Tibial nerve (tissue), 4 donors: ENCODE data around the gene C1orf115. TPM values are rescaled to one million over a fixed set of nuclear protein-coding genes. Genes with fewer than 3 reads are reported as not detected.

ENCODE experiments used
- DNase-seq, 2 donors: peaks; one replicate each; pipeline ENCODE4 v3.0.0-alpha.2; 2019; ENCODE audit warnings: low spot score in 2 of 2
- H3K27ac ChIP-seq, 4 donors: fragments of 200-600 bp; sonication (generic) in 3 of 4; one replicate each; pipeline ENCODE4 v1.5.1; 2017 to 2019; ENCODE audit warnings: mild to moderate bottlenecking in 1 of 4
- H3K27me3 ChIP-seq, 2 donors: fragments of 200-600 bp; sonication (generic) in 1 of 2; one replicate each; pipeline versions ENCODE4 v1.5.1 to v1.6.0; 2017 to 2019
- H3K36me3 ChIP-seq, 3 donors: fragments of 200-600 bp; sonication (generic); one replicate each; pipeline ENCODE4 v1.5.1; 2018 to 2019
- H3K4me1 ChIP-seq, 4 donors: fragments of 200-600 bp; sonication (generic) in 3 of 4; one replicate each; pipeline ENCODE4 v1.5.1; 2017 to 2019
- H3K4me3 ChIP-seq, 4 donors: fragments of 200-600 bp; sonication (generic) in 3 of 4; one replicate each; pipeline ENCODE4 v1.5.1; 2017 to 2019; ENCODE audit warnings: mild to moderate bottlenecking in 1 of 4, moderate library complexity in 1 of 4
- H3K9me3 ChIP-seq, 4 donors: fragments of 200-600 bp; sonication (generic) in 3 of 4; one replicate each; pipeline ENCODE4 v1.5.1; 2017 to 2019
- CTCF ChIP-seq, 5 experiments: fragments of 200-600 bp in 3 of 5; fragments of 450-650 bp in 2 of 5; sonication (generic) in 3 of 5; IDR thresholded peaks; one replicate each; pipeline ENCODE4 v1.5.1; 2016 to 2019; ENCODE audit warnings: antibody characterized with exemption in 5 of 5, mild to moderate bottlenecking in 3 of 5, moderate library complexity in 2 of 5
- EP300 ChIP-seq, 2 donors: sonication (generic); formaldehyde crosslinking; IDR thresholded peaks; one replicate each; pipeline ENCODE4 v1.6.1; 2017; ENCODE audit warnings: antibody characterized with exemption in 2 of 2, mild to moderate bottlenecking in 1 of 2
- POLR2A ChIP-seq, 2 donors: fragments of 450-650 bp; IDR thresholded peaks; one replicate each; pipeline ENCODE4 v1.6.1; 2017; ENCODE audit warnings: antibody characterized with exemption in 2 of 2, mild to moderate bottlenecking in 2 of 2, moderate library complexity in 2 of 2
- WGBS, 2 donors: methylation state at CpG; one replicate each; pipeline ENCODE4 v1.1.5; 2018; 5-methylcytosine and 5-hydroxymethylcytosine counted together
- total RNA-seq, 4 donors: library from RNA; depleted of rRNA; stranded (reverse); fragments of >200 nt; gene quantifications; one replicate each; pipeline ENCODE4 v1.1.0, GENCODE V29; 2016

The C1orf115 gene
- total RNA-seq, 4 donors from 2014 or later = 21.2 to 34.3 (median 28.8) TPM

- Histone ChIP-seq H3K4me1 (peaks cover 0 to 42% (median 12%) of the 10 kb centered on the region in 4 donors), H3K36me3 (no peaks in the 10 kb centered on the region), H3K27ac (peak within 1 kb of the TSS; percentile 78 to 93 (median 84)), H3K4me3 (peak within 1 kb of the TSS; percentile 54 to 85 (median 80)), H3K27me3 (no peaks in the 10 kb centered on the region), H3K9me3 (no peaks in the 10 kb centered on the region)
- DNase-seq = peak; percentile 46 to 71
- WGBS, 2 donors = 1 to 3% methylated on average over 26 to 56 of the region's 77 CpGs
- TF ChIP-seq POLR2A (IDR thresholded peaks at IDR 0.05) = peak in 1 of 2 donors; percentile 80
- TF ChIP-seq EP300 (IDR thresholded peaks at IDR 0.05) = peak in 1 of 2 donors; percentile 92
- TF ChIP-seq CTCF (IDR thresholded peaks at IDR 0.05) = peak in 1 of 5 experiments; percentile 36
Measured at GRCh38 chr1:220748089-220748934, 58.1 kb downstream of the C1orf115 start, which contains the start of gene MTARC2. Gene MTARC2 (plus strand): TSS chr1:220748322. CDS start chr1:220748532, 210 bp downstream.

Other genes starting within 250 kb of the C1orf115 start
- gene MARK1, start 162.2 kb upstream of the C1orf115 start, total RNA-seq = 10 to 100 TPM; 11.1 to 12.9 (median 11.9) TPM
- 10 to 100 TPM; 24.3 to 40.5 (median 31.9) TPM for gene MTARC2, start 58.0 kb downstream of the C1orf115 start, total RNA-seq
- gene MTARC1, start 96.5 kb downstream of the C1orf115 start, total RNA-seq = 10 to 100 TPM; 32.2 to 81.8 (median 36.5) TPM
- 10 to 100 TPM; 16.5 to 29.2 (median 23.0) TPM for gene HLX, start 189.1 kb downstream of the C1orf115 start, total RNA-seq